Choroid plexus epithelial cell (primary cell): ENCODE data around the gene OR6B3.

Source experiments
- DNase-seq: peaks from one replicate; pipeline ENCODE4 v3.0.0-alpha.2; 2010; ENCODE audit warnings: low read depth
- H3K4me3 ChIP-seq: 2 replicates; pipeline ENCODE4 v1.5.1; 2011; ENCODE audit warnings: low read depth, mild to moderate bottlenecking, control low read depth, low read length, moderate library complexity
- TF ChIP-seq, protein P1 (sequence below): conservative IDR thresholded peaks from 2 replicates; pipeline ENCODE4 v1.5.1; 2011; ENCODE audit warnings: low read depth, mild to moderate bottlenecking, control low read depth, inconsistent platforms, low read length, moderate library complexity

The OR6B3 gene

DNA sequence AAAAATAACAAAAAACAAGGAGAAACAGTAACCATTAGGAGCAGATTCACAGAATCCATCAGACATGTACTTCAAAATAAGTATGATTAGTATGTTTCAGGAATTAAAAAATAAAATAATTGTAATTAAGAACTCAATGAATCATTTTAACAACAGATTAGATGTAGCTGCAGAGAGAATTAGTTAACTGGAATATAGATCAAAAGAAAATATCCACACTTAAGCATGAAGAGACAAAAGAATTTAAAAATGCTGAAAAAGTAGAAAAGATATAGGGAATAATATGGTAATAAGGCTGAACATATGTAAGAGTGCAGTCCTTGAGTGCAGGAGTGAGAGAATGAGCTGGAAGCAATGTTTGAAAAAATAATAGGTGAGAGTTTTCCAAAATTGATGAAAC, 24.1 kb upstream of the OR6B3 start:
- no peak for DNase-seq
- TF ChIP-seq, protein P1, sequence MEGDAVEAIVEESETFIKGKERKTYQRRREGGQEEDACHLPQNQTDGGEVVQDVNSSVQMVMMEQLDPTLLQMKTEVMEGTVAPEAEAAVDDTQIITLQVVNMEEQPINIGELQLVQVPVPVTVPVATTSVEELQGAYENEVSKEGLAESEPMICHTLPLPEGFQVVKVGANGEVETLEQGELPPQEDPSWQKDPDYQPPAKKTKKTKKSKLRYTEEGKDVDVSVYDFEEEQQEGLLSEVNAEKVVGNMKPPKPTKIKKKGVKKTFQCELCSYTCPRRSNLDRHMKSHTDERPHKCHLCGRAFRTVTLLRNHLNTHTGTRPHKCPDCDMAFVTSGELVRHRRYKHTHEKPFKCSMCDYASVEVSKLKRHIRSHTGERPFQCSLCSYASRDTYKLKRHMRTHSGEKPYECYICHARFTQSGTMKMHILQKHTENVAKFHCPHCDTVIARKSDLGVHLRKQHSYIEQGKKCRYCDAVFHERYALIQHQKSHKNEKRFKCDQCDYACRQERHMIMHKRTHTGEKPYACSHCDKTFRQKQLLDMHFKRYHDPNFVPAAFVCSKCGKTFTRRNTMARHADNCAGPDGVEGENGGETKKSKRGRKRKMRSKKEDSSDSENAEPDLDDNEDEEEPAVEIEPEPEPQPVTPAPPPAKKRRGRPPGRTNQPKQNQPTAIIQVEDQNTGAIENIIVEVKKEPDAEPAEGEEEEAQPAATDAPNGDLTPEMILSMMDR: no peak
- no peak overlapping the region for H3K4me3 ChIP-seq

DNA sequence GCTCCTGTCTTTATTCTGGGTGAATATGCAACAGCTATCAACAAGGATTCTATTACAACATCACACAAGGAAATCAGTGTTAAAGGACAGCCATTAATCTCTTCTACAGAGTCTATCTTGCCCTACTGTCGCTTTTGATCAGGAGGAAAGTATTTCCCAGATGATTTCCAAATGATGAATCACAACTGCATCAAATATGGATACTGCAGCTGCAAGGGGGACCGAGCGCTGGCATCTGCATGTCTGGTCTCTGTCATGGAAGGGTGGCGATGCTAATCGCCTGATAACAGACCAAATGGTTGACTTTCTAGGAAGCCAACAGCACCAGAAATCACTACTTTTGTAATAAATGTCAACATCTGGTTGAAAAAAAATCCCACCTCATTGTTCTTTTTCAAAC, 21.2 kb upstream of the OR6B3 start:
- no peak overlapping the region for H3K4me3 ChIP-seq
- DNase-seq: no peak
- TF ChIP-seq, protein P1: no peak

DNA sequence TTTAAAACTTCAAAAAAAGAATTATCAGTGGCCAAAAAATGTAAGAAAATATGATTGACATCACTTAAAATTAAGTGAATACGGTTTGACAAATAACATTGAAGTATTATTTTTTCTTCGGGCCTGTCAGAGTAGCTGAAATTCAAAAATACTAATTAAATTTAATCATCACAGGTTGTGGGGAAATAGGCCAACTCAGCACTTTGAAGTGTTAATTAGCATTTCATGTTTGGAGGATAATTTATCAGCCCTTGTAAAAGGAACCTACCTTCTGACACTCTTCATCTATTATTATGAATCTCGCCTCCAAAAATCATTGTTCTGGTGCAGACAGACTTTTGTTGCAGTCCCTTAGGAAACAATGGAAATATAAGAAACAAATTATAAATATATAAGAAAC, 17.6 kb upstream of the OR6B3 start:
- no peak overlapping the region for H3K4me3 ChIP-seq
- TF ChIP-seq, protein P1: no peak

DNA sequence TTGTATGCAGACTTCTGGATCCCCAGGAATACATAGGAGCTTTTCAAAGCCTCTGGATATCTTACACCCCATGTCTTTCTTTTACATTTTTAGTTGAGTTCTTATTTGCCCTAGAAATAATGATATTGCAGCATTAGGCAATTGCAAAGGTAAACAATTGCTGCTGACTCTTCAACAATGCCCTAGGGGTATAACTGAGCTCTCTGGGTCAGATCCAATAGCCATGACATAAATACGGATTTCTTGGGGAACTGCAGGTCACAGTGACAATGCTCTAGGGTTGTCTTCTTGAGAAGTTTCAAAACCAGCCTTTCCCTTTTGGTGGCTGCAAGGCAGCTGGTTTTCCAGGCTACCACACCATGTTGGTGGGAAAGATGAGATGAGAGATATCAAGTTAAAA, 16.5 kb upstream of the OR6B3 start:
- no peak overlapping the region for H3K4me3 ChIP-seq
- TF ChIP-seq, protein P1: no peak
- DNase-seq: no peak

More for the DNA sequence above, 17.6 kb upstream of the OR6B3 start:
- DNase-seq: no peak

DNA sequence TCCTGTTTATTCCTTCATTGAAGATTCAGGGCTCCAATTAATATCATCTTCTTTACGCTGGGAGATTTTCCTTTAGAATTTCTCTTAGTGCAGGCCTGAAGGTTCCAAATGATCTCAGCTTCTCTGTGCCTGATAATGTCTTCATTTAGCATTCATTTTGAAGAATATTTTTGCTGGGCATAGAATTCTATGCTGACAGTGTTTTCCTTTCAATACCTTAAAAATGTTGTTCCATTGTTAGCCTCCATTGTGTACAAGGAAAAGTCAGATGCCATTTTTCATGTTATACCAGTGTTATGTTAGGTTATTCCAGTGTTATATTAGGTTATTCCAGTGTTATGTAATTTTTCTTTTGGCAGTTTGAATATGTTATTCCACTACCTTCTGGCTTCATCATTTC, 14.9 kb upstream of the OR6B3 start:
- TF ChIP-seq, protein P1: no peak
- H3K4me3 ChIP-seq: no peak overlapping the region
- DNase-seq: no peak

DNA sequence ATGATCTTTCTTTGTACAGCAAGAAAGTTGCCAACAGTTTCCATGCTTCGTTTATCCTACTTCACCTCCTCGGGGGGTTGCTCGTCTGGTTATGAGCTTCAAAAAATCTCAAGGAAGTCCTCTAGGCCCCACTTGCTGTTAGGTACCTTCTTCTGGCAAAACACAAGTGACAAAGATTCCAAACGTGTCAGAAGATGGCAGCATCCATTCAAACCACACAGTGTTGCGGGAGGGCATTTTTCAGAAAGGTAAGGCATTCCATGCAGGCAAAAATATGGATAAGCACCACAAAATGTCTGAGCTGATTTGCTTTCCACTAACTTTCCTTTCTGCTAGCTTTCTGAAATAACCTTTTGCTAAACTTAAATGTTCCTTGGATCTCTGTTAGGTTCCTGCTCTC, 13.2 kb upstream of the OR6B3 start:
- TF ChIP-seq, protein P1: no peak
- H3K4me3 ChIP-seq: no peak overlapping the region
- DNase-seq: no peak

DNA sequence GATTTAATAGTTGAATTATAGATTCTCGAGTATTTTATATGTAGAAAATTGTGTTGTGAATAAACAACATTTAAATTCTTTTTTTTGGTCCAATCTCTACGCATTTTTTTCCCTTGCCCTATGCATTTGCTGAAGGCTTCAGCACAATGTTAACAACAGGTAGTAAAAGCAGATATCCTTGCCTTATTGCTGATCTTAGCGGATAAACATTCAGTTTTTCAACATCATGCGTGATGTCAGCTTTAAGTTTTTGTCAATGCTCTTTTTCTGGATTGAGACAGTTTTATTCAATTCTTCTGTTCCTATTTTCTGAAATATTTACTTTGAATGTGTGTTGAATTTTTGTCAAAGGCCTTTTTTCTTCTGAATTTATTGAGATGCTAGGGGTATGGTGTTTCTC, 11.6 kb upstream of the OR6B3 start:
- no peak overlapping the region for H3K4me3 ChIP-seq
- no peak for DNase-seq
- TF ChIP-seq, protein P1: no peak
